CMK (cell line): ENCODE measurements around the gene TMEM121.
"Not testable (repeated sequence)": the region's sequence is repeated elsewhere in the genome, so short reads cannot be mapped to it uniquely, and the experiment has no call there.

Experiments
- DNase-seq: peaks from one replicate; pipeline ENCODE4 v3.0.0-alpha.2; 2010; ENCODE audit warnings: low read depth

The TMEM121 gene

DNA sequence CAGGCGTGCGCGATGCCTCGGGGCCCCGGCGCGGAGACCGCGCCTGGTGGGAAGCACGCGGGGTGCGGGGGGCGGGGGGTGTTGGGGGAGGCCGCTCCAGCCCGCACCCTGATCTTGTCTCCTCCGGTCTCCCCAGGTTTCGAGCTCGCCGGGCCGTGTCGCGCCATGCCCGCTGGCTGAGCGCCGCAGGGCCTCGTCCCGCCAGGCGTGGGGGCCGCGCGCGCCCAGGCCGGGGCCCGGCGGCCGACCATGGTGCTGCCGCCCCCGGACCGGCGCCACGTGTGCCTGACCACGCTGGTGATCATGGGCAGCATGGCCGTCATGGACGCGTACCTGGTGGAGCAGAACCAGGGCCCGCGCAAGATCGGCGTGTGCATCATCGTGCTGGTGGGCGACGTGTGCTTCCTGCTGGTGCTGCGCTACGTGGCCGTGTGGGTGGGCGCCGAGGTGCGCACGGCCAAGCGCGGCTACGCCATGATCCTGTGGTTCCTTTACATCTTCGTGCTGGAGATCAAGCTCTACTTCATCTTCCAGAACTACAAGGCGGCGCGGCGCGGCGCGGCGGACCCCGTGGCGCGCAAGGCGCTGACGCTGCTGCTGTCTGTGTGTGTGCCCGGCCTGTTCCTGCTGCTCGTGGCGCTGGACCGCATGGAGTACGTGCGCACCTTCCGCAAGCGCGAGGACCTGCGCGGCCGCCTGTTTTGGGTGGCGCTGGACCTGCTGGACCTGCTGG is 2.4 kb downstream of the TMEM121 start:
- no peak for DNase-seq

DNA sequence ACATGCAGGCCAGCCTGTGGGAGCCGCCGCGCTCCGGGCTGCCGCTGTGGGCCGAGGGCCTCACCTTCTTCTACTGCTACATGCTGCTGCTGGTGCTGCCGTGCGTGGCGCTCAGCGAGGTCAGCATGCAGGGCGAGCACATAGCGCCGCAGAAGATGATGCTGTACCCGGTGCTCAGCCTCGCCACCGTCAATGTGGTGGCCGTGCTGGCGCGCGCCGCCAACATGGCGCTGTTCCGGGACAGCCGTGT is 2.9 kb downstream of the TMEM121 start:
- DNase-seq = no peak

DNA sequence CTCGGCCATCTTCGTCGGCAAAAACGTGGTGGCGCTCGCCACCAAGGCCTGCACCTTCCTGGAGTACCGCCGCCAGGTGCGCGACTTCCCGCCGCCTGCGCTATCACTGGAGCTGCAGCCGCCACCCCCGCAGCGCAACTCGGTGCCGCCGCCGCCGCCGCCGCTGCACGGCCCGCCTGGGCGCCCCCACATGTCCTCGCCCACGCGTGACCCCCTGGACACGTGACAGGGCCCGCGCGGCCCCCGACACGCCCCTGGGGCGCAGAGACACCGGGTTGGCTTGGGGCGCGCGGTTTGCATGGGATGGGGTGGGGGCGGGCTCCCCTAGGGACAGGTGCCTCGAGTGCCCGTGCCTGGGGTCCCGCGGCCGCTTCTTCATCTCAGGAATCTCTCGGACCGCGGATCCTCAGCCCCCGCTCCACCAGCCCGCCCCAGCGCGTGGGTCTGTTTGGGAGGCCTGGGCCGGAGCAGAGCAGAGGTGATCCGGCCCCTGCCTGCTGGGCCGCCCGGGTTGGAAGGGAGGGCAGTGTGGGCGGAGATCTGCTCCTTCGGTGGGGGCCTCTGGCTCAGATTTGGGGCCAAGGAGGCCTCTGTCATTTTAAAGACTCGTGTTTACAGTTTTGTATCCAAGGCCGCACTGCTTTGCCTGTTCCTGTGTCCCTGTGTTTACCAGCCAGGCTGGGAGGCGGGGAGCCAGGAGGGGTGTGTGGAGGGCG is 3.3 kb downstream of the TMEM121 start:
- DNase-seq = no peak

DNA sequence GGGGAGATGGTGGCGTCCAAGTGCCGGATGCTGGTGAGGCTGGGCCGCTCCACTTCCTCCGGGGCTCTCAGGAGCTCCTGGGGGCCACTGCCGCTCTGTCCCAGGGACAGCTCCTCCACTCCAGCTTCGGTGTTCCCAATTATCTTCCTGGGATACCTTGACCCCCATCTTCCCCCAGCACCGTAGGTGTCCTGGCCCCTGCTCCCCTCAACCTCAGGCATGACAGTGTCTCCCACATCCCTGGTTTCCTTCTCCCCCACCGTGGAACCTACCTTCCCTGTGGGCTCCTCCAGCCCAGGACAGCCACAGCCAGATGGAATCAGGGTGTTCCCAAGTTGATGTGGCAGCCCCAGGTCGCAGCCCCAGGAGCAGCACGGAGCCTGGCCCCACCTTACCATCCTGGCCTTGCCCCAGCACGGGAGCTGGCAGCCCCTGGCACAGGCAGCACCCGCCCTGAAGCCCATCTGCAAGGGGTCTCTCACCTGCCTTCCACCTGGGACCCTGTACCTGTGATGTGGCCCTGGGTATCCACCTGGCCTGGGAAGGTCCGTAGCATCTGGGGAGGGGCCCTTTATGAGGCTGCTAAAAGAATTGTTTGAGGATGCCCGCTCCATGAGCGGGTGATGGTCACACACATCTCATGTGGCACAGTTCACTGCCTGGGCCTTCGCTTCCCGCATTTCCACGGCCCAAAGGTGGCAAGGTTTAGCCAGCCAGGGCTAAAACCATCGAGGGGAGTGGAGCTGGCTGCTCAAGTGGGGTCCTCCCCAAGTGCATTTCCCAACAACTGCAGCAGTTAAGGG is 4.1 kb downstream of the TMEM121 start:
- no peak for DNase-seq

DNA sequence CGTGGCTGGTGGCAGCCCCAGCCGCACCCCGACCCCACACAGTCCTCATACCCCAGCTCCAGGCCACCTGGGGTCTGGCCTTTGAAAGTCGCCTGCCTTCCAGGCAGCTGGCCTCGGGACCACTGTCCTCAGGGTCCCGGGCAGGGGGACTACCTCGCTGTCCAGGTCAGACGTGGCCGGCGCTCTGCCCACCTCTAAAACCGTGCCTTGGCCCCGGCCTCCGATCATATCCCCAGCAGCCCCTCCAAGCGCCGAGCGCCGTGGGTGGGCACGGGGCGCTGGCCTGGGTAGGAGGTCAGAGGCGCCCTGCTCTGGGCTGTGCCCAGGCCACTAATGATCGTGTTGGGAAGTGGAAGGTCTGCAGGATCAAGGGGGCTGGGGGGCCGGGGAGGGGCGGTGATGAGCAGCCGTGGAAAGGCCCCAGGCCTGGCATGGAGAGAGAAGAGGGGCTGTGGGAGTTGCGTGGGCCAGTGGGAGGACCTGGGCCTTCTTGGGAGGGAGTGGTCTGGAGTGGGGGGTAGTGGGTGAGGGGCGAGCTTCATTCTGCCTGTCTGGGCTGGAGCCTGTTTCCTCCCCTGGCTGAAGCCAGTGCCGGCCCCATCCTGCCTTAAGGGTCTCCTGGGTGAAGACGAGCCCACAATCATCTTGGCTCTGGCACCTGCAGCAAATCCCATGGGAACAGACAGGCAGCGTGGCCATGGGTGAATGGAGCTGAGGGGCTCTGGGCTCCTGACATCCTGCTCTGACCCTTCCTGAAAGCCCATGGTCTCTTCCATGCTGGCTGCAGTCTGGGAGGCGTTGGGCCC is 4.9 kb downstream of the TMEM121 start:
- no peak for DNase-seq

DNA sequence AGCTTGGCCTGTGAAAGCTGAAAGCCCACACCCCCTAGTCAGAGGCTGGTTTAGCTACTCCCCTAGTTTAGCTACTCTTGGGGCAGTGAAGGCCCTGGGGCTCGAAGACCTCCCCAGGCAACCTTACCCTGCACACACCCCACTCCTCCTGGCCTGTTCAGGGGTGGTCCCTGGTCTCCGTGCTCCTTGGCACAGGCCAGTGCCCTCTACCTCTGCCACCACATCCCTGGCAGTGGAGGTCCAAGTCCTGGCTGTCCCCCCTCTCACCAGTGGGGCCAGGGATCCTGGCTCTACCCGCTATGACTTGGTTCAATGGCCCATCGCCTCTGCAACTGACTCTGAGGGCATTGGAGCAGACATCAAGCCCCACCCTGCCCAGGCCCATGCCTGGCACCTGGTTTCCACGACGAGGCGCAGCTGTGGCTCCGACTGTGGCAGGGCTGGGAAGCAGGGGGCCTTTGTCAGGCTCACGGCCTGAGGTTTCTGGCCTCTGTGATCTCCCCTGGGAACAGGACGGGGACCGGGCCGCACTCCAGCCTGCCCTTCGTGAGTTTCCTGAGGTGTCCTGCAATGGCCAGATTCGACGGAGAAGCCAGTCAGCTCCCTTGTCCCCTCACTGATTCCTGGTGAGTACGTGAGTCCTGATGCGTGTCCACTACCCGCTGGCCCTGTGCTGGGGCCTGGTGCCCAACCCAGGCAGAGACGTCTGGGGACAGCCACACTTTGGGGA is 5.7 kb downstream of the TMEM121 start:
- no peak for DNase-seq

DNA sequence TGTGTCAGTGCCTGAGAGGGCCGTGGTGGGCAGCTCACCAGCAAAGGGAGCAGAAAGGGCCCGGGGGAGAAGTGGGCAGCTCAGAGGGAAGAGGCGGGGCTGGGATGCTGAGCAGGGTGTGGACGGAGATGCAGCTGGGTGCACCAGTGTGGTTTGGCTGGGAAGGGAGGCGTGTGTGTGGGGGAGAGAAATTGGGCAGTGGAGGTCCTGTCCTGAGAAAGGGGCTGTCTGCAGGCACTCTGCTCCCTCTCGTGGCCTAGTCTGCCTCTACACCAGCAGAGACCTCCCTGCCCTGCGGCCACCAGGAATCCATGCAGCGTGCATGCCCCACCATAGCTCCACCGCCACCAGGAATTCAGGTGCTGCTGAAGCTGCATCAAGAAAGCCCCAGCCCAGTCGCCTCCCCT is 6.4 kb downstream of the TMEM121 start:
- no peak for DNase-seq

DNA sequence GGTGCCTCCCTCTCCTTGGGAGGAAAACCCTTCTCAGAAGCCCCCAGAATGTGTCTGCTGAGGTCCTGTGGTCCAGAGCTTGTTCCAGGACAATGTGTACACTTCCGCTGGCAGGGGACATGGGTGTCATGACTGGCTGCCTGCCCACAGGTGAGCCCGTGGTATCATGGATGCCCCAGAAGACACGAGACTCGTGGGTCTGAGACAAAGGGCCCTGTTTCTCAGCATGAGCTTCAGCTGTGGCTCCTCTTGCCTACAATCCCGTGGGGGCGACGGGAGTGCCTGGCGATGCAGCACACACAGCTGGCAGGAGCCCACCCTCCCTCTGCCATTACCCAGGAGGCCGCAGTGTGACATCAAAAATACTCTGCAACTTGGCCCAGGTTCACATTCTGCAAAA is 7.0 kb downstream of the TMEM121 start:
- DNase-seq = no peak

DNA sequence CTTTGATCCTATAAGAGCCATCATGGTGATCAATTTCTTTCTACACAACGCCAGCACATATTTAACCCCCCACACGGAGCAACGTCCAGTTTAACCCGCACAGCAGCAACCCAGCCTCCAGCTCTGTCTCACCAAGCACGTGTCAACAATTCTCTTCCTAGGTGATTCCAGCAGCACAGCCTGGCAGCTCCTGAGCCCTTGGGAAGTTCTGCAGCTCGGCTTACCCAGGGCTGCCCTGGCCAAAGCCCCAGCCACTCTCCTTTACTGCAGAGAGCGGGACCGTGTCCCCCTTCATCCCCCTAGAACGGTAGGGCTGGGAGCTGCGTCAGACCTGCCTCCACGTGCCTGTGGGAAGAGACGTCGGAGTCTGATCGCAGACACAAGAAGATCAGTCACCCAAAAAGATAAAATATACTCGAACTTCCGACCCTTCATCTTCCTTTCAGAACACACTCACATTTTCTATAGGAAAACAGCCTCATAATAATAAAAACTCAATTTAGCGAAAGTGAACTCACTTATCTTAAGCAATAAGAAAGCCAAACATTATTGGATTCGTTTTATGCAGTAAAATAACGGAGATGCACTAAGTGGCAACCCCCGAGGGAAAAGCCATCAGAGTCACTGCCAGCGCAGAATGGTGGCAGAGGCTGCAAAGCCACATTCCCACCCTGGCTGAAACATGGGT is 7.6 kb downstream of the TMEM121 start:
- DNase-seq = no peak

DNA sequence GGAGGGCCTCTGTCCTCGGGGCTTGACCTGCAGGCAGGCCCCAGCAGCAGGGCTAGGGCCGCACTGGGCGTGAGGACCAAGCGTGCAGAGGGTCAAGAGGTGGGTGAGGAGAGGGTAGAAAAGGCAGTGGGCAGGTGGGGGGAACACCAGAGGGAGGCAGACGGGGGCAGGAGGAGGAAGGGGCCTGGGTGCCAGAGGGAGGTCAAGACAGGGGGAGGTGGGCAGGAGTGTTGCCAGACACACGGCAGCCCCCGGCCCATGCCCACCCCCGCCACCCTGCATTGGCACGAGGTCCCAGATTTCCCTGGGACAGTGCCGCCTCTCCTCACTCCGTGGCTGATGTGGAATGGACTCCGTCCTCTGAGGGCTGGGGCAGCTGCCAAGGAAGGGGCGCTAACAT is 8.2 kb downstream of the TMEM121 start:
- no peak for DNase-seq

DNA sequence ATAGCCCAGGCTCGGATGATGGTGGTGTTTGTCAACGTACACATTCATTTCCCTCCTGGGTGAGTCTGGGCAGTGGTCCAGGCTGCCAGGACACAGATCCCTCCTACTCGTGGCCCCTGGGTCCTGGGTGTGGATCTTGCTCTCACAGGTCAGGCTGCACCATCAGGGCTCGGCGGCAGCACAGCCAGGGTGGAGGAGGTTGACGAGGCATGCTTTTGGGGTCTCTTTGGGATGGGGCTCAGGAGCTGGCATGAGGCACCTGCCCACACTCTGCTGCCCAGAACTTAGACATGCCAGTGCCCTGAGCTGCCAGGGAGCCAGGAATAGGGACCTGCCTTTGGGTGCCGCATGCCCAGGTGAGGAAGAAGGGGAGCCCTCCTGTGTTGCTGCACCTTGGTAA is 9.7 kb downstream of the TMEM121 start:
- DNase-seq = no peak

DNA sequence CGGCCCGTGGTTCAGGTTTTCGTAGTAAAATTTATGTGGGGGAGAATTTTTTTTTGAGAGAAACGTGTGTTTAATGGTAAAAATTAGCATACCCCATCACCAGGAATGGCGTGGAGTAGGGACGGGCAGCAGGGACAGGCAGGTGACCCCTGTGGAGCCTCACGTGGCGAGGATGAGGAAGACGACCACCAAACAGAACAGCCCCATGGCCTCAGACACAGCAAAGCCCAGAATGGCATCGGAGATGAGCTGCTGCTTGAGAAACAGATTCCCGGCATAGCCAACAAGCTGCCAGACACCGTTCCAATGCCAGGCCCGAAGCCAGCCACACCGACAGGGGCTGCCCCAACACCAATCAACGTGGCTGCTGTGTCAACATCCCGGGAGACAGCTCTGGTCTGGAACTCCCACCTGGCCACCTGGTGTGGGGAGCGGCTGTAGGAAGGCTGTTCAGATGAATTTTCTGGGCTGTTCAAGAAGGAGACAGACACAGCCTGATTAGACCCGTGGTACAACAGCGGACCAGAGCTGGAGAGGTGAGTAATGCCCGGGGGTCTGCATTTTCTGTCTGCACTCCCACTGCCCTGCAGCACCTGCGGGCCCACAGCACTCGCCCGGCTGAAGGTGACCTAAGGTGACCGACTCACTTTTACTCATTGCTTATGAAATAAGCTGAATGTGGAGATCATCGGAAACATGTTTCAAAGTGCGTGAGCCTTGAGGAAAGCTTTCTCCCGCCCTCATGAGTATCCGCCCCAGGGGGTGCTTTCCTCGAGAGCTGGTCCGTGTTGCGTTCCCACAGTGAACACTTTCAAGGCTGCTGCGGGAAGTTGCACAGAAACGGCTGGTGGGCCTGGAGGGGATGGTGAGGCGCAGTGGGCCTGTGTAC is 10.6 kb downstream of the TMEM121 start:
- no peak for DNase-seq

DNA sequence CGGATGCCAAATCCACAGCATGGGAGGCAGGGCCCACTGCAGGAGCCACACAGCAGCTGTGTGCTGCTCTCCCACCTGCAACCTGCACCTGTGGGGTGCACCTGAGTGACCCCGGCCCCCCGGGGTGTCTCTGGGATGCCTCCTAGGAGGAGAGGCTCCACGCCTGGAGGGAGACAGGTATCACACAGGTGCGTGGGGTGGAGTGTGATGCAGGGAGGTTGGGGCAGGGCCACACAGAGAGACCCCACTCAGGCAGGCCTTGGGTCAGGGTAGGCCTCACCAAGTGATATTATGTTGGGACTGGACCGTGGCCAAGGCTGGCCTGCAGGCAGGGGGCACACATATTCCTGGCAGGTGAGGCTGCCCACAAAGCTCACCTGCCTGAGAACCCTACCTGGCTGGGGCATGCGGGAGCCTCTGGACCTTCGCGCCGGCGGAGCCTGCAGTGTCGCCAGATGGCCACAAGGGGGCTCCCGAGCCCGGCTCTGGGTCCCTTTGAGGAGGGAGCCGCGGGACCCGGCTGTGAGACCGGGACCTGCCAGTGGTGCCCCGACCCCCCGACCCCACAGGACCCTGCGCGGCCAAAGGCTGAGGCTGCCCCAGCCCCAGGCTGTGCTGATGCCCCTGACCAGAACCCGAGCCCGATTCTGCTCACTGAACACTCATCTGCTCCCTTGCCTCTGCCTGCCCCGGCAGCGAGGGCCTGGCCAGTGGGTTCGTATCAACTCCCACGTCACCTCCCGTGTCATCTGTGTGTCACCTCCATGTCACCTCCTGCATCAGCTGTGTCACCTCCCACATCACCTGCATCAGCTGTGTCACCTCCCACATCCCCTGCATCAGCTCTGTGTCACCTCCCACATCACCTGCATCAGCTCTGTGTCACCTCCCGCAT is 11.4 kb downstream of the TMEM121 start:
- DNase-seq = no peak

DNA sequence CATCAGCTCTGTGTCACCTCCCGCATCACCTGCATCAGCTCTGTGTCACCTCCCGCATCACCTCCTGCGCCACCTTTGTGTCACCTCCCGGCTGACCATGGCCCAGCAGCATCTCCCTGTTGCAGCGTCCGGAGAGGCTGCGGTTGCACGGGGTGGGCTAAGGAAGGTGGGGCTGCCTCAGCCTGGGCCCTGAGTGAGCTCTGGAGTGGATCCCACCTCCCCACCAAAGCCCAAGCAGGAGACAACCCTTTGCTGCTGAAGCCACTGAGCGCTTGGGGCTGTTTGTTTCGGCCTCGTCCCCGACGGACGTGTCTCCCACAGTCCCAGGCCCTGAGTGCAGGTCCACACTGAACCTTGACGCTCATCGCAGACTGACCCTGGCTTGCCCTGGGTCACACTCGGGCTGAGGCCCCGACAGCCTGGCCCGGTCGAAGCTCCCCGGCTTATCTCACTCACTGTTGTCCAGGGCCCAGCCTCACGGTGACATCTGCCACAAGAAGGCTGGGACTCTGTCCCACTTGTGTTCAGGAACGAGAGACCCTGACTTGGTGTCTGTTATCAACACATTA is 12.2 kb downstream of the TMEM121 start:
- DNase-seq = no peak

DNA sequence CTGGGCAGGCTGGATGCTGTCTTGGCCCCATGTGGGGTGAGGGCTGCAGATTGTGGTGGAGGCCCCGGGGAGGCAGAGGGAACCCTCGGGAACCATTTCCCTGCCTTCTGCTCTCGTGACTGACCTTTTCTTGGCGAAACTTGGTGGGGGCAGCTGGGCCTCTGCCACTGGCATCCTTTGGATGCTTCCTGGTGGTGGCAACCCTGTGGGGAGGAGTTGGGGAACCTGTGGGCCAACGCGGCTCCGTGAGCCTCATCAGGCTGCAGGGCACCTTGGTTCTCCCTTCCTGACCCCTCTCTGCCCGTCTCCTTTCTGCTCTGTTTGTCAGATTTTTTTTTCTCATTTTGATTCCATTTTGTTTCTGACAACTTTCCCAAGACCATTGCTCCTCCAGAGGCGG is 14.4 kb downstream of the TMEM121 start:
- DNase-seq = no peak

DNA sequence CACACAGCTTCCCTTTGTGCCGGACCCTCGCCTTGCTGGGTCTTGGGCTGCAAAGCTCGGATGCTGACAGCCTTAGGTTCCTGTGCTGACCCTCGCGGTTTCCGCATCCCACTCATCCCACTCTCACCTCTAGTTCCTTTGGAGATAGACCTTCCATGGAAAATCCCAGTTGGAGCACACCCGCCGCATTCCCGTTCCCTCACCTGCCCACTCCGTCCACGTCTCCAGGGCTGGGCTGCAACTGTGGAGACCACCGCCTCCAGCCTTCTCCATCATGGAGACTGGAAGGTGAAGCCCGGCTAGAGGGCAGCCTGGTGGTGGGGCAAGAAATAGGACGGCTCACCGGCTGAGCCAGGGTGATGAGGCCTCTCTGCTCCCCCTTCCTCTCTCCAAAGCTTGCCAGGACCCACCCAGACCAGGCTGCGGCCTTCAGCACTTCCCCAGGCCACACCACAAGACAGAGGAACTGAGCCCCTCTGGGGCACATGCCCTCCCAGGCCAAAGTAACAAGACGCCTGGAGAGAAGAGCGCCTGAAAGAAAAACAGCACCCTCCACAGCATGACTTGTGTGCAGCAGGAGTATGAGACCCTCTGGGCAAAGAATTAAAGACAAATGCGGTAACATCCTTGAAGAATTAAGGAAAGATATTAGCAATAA is 15.0 kb downstream of the TMEM121 start:
- DNase-seq = no peak

DNA sequence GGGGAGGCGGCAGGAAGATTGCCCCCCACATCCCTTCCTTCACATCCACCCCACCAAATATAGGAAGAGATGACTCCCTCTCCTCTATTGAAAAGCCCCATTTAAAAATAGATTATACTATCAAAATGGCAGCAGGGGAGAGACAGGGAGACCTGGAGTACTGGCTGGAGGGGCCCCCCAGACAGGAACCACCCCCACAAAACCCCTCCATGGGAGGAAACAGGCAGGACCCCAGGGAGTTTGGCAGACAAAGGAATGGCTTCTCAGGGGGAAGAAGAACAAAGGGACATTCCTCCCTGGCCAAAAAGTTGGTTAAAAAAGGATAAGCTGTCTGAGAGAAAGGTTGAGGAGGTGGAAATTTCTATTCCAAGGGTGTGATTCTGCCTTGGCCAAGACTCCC is 19.3 kb downstream of the TMEM121 start:
- not testable (repeated sequence) for DNase-seq

DNA sequence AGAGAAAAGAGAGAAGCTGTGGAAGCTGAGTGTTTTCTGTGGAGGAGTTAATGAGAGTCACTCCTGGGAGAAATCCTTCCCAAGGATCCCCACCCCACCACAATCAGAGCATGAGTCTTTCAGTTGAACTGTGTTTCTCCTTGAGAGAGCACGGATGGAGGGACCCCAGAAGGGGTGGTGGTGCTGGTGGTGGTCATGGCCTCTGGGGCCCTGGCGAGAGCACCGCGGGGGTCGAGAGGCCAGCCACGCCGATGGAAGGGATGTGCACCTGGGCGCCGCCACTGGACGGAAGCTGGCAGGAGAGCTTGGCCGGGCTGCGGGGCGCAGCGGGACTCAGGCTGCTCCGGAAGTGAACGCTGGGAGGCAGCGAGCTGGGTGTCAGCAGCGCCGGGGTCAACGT is 20.0 kb downstream of the TMEM121 start:
- DNase-seq = not testable (repeated sequence)
